K562 (cell line): ENCODE data around the gene MFSD12.

Source experiments
- BRF2 ChIP-seq: IDR thresholded peaks from 3 replicates; pipeline ENCODE4 v1.6.1; 2011; ENCODE audit warnings: borderline replicate concordance, mild to moderate bottlenecking; ENCODE audit not compliant: insufficient read length, insufficient read depth
- CHD4 ChIP-seq: fragments of 200-600 bp; sonication (generic); IDR thresholded peaks from 3 replicates; pipeline ENCODE4 v1.6.1; 2012; ENCODE audit warnings: low read depth, mild to moderate bottlenecking, mixed read lengths, low read length, inconsistent platforms; ENCODE audit not compliant: insufficient read depth, insufficient replicate concordance, poor library complexity, severe bottlenecking
- FOXJ3 ChIP-seq: sonication (generic); formaldehyde crosslinking; IDR thresholded peaks from 2 replicates; pipeline ENCODE4 v1.4.0; 2020; ENCODE audit warnings: mild to moderate bottlenecking, missing genetic modification reagents
- MAFF ChIP-seq: IDR thresholded peaks from 2 replicates; pipeline ENCODE4 v1.6.1; 2012; ENCODE audit warnings: low read length, improper control_type of control experiment
- ZBTB17 ChIP-seq: fragments of 450-650 bp; formaldehyde crosslinking; IDR thresholded peaks from 2 replicates; pipeline ENCODE4 v1.4.0; 2020; ENCODE audit warnings: mild to moderate bottlenecking

- TF ChIP-seq FOXJ3 (CRISPR knock-in tag) = no peak
- no peak for TF ChIP-seq BRF2
- TF ChIP-seq ZBTB17 (CRISPR knock-in tag) = no peak
- TF ChIP-seq CHD4 = no peak
- TF ChIP-seq MAFF = no peak
These were observed 5.6 kb downstream of the MFSD12 start for GRCh38 chr19:3551792-3552095.
